HK-2 (cell line): Measurements from ENCODE around the gene SIMC1.
"Not testable (repeated sequence)": the region's sequence is repeated elsewhere in the genome, so short reads cannot be mapped to it uniquely, and the experiment has no call there.

ENCODE experiments used
- DNase-seq: peaks from one replicate; pipeline ENCODE4 v3.0.0-alpha.2; 2018; ENCODE audit not compliant: unreplicated experiment

SIMC1 gene

DNA sequence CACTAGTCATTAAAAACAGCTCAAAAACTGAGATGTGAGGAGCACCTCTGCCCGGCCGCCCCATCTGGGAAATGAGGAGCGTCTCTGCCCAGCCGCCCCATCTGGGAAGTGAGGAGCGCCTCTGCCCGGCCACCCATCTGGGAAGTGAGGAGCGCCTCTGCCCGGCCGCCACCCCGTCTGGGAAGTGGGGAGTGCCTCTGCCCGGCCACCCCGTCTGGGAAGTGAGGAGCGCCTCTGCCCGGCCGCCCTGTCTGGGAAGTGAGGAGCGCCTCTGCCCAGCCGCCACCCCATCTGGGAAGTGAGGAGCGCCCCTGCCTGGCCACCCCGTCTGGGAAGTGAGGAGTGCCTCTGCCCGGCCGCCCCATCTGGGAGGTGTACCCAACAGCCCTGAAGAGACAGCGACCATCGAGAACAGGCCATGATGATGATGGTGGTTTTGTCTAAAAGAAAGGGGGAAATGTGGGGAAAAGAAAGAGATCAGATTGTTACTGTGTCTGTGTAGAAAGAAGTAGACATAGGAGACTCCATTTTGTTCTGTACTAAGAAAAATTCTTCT is 23.7 kb upstream of the SIMC1 start:
- not testable (repeated sequence) for DNase-seq

DNA sequence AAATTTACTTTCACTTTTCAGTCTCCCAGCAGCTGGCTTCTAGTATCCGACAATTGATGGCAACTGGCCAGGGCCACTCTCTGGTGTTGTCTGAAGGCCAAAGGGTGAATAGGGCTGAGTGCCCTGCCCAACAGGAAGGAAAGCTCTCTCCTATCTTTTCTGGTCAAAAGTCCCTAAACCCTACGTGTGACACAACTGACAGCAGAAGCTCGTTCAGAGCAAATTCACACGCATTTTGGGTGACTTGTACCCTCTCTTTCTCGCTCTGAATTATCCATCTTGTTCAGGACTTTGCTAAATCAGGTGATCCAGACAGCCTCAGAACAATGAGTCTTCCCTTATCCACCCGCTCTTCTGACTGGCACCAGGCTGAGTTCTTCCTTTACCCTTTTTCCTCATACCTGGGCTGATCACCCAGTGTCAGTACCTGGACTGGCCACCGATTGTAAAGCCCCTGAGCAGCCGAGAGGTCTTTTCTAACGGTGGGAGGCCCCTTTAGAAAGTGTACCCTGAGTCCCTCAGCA is 21.8 kb upstream of the SIMC1 start:
- not testable (repeated sequence) for DNase-seq

DNA sequence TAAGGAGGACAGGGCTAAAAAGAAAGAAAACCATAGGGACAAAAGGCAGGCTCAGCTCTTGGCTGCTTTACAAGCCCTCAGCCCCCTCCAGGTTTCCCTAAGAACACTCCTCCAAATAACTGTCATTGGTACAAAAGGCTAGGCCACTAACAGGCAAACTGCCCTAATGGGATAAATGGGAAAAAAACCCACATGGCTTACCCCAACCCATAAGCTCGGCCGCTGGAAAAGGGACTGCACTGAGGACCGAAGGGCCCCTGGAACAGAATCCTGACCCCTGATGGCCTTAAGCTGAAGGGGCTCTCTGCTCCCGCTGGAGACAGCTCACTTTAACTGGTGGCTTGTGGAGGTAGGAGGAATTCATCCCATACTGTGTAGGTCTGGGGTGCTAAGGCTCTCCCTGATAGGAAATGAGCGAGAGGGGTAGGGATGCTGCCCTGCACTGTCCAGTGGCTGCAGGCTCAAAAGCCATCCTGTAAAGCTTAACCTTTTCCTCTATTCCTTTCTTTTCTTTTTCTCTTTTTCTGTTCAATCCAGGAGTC is 21.0 kb upstream of the SIMC1 start:
- DNase-seq = not testable (repeated sequence)

DNA sequence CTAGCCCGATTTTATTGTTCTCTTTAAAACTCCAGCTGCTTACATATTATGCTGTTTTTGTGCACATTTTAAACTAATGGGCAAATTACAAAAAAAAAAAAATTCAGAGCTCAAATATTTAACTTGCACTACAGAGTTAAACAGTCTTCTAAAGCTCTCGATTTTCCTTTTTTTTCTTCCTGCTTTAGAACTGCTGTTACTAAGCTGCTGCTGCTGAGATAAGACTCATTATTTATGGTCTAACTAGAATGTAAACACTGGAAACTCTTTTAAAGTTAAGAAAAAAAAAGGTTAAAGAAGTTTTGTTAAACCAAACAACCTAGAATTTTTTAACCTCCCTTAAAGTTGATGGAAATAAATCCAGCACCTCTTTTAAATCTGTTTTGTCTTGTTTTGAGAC is 20.5 kb upstream of the SIMC1 start:
- DNase-seq = not testable (repeated sequence)

DNA sequence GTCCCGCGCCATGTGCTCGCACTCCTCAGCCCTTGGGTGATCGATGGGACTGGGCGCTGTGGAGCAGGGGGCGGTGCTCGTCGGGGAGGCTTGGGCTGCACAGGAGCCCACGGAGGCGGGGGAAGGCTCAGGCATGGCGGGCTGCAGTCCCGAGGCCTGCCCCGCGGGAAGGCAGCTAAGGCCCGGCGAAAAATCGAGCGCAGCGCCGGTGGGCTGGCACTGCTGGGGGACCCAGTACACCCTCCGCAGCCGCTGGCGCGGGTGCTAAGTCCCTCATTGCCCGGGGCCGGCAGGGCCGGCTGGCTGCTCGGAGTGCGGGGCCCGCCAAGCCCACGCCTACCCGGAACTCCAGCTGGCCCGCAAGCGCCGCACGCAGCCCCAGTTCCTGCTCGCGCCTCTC is 16.2 kb upstream of the SIMC1 start:
- DNase-seq = not testable (repeated sequence)

DNA sequence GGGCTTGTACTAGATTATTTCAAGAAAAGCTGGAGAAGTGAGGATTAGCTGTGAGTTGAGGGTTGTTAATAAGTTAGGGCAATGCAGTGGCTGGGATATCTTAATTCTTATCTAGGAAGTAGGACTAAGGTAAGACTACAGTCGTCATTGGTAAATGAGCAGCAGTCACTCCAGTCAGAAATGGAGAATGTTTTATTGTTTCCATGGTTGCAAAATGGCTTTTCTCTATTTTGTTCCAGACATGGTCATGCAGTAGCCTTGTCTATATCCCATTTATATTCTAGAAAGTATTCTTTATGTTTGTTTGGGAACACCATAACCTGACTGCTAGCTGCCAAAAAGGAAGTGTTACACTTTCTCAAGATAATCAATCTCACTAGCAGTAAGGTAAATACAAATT is 9.9 kb upstream of the SIMC1 start:
- not testable (repeated sequence) for DNase-seq

DNA sequence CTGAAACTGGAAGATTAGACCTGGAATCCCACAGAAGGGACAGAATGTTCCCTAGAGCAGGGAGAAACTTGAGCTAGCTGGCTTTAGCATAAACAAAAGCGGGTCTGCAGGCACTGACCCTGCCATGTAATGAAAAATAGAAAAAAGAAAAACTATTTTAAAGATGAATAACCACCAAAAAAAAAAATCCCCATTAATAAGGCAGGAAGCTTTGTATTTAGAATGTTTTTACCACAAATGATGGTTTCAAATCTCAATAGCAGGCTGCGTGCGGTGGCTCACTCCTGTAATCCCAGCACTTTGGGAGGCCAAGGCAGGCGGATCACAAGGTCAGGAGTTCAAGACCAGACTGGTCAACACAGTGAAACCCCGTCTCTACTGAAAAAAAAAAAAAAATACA is 5.0 kb upstream of the SIMC1 start:
- DNase-seq = not testable (repeated sequence)

DNA sequence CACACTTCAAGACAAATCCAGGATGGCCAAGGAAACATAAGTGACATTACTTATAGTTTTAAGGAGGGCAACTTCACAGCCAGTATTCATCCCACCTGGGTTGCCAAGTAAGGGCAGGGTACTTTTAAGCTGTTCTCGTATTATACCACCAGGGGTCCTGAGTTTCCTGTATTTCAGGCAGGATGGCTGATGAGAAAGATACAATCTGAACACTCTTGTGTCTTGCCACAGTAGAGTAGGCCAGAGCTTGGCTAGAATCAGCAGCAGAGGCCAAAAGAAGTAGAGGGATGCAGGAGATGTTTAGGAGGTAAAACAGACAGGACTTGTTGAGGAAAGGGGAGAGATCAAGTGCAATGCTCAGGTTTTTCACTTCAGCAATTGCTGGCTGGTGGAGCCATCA is 3.1 kb upstream of the SIMC1 start:
- peak; percentile 1 for DNase-seq

DNA sequence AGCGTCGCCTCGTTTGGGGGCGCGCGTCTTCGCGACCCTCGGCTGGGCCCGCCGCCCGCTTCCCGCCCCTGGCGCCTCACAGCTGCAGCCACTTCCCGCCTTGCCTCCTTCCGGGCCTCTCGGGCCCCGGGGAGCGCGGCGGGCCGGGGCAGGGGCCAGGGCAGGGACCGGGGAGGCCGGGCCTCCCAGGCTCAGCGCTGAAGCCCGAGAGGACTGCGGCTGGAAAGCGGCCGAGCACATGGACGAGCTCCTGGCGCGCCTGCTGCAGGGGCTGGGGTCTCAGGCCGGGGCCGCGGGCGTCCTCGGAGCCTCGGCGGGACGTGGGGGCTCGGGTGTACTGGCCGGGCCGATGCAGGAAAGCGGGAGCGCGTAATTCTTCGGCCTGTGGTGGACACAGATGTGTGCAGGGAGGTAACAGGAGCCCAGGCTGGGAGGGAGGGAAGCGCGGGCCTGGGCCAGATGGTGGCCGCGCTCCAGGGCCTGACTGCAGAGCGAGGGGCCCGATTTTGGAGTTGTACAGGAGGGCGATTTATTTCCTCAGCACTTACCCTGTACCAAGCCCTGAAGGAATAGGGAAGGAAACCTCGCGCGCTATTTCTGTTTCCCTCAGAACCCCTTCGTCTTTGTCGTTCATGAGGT is 540 bp downstream of the SIMC1 start:
- DNase-seq = not testable (repeated sequence)

DNA sequence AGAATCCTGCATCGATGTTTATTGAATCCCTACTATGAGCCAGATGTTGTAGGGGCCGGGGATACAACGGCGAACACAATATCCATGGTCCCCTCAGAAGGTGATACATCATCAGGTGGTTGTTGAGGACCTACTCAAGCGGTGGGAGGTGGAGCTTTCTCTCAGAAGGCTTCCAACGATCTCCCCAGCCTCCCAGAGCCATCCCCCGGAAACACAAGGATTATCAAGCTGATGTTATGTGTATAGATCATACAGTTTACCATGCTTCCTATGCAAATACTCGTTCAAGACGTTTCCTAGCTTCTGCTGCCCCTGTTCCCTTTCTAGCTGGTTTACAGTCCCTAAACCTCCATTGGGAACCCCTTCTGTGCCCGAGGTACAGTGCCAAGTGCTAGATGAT is 1.1 kb downstream of the SIMC1 start:
- DNase-seq = not testable (repeated sequence)

DNA sequence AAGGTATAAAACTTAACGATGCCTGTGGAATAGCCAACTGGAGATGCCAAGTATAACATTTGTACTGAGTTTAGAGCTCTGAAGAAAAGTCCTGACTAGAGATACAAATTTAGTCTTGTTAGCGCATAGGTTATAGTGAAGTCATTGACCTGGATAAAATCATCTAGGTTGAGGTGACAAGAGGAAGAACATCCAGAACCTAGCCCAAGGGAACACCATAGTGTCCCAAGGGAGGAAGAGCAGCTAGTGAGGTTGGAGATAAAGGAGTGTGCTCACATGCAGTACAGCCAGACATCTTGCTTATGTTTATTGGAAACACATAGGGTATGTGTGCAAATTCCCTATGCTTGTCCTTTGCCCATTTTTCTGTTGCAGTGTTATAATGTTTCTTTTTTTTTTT is 6.1 kb downstream of the SIMC1 start:
- not testable (repeated sequence) for DNase-seq

DNA sequence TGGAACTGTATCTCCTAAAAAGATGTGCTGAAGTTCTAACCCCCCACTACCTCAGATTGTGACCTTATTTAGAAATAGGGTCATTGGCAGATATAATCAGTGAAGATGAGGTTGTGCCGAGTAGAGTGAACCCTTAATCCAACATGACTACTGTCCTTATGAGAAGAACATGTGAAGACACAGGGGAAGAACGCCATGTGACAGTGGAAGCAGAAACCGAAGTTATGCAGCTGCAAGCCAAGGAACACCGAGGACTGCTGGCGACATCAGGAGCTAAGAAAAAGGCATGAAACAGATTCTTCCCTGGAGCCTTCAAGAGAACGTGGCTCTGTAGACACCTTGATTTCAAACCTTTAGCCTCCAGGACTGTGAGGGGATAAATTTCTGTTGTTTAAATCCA is 6.8 kb downstream of the SIMC1 start:
- not testable (repeated sequence) for DNase-seq

DNA sequence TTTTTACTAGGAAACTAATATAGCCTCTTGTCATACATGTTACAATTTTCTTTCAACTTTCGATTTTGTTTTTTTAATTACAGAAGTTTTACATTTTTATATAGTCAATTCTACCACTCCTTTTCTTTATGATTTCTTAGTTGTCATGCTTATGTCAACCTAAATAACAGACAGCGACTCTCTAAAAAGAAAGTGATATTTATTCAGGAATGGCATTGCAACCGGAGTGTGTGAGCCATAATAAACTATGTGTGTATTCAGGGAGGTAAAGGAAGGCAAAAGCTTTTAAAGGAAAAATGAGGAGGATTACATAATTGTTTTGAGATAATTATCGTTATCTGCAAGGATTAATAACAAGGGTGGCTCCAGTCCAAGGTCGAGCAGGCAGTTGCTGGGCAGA is 7.3 kb downstream of the SIMC1 start:
- not testable (repeated sequence) for DNase-seq

DNA sequence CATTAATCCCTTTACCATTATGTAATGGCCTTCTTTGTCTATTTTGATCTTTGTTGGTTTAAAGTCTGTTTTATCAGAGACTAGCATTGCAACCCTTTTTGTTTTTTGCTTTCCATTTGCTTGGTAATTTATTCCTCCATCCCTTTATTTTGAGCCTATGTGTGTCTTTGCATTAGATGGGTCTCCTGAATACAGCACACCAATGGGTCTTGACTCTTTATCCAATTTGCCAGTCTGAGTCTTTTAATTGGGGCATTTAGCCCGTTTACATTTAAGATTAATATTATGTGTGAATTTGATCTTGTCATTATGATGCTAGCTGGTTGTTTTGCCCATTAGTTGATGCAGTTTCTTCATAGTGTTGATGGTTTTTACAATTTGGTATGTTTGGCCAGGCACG is 12.5 kb downstream of the SIMC1 start:
- not testable (repeated sequence) for DNase-seq

DNA sequence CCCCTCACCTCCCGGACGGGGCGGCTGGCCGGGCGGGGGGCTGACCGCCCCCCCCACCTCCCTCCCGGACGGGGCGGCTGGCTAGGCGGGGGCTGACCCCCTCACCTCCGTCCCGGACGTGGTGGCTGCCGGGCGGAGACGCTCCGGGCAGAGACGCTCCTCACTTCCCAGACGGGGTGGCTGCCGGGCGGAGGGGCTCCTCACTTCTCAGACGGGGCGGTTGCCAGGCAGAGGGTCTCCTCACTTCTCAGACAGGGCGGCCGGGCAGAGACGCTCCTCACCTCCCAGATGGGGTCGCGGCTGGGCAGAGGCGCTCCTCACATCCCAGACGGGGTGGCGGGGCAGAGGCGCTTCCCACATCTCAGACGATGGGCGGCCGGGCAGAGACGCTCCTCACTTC is 13.9 kb downstream of the SIMC1 start:
- DNase-seq = not testable (repeated sequence)

DNA sequence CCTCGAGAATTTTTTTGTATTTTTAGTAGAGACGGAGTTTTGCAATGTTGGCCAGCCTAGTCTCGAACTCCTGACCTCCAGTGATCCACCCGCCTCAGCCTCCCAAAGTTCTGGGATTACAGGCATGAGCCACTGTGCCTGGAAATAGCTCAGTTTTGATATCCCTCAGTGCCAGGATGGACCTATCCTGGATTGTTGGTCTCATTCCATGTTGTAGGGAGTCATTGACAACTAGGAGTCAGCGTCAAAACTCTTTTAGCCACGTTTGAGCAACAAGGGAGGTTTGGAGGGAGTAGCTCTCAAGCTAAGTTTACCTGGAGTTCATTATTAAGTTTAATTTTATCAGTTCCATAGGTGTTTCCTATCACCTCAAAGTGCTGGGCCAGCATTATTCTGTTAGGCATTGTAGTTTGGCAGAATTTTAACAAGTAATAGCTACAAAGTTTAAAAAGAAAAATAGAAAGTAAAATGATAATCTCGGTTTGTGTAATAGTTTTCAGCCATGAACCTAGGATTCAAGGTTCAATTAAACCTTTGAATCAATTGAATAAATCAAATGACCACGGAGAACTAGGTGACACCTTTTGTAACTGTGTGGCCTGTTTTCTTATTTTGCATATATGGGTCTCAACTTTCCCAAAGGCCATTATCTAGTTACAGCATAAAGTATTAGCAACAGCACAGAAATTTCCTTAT is 15.3 kb downstream of the SIMC1 start:
- DNase-seq = not testable (repeated sequence)

DNA sequence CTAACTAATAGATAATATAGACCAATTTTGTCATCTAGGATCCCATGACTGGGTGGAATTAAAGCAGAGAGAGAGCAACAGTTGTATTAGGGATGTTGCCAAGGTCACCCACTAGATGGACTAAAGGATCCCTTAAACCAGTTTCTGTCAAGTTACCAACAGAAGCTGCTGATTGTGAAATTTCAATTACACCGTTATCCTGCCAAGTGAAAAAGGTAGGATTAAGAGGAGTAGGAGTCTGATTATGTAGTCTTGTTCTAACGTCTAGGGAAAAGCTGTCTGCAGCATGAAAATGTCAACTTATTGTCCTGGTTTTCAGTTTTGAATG is 15.8 kb downstream of the SIMC1 start:
- DNase-seq = not testable (repeated sequence)

DNA sequence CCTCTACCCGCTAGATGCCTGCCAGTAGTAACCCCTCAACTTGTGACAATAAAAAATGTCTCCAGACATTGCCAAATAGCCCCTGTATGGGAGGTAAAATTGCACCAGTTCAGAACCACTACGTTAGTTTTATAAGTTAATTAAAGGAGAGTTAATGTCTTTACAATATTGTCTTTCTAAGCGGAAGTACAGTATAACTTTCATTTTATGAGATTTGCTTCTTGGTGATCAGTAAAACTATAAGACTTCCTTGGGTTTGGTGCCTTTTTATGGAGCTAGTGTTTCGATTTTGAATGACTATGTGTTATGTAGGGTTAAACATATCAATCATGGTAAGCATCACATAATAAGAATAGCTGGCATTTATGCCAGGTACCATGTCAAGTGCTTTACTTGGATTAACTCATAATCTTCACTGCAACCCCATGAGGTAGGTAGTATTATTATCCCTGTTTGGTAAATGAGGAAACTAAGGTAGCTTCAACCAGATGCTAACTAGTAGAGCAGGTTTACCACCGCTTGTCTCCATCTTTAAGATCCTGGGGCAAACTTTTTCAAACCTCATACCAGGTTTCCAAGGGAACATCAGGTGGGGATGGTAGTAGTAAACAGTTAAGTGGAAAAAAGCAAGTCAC is 19.8 kb downstream of the SIMC1 start:
- DNase-seq = not testable (repeated sequence)

DNA sequence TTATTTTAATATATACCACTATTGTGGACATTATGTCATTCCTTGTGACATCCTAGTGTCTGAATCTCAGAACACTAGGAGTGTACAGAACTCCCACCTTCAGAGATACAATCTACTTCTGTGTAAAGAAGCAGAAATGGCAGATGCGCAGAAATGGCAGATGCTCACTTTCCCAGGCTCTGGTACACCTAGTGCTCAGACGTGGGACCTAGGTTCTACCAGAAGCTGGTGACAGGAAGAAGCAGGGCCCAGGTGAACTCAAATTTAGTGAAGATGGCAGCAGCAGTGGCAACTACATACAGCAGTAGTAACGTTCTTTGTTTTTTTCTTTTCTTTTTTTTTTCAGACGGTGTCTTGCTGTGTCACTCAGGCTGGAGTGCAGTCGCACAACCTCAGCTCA is 22.5 kb downstream of the SIMC1 start:
- not testable (repeated sequence) for DNase-seq

DNA sequence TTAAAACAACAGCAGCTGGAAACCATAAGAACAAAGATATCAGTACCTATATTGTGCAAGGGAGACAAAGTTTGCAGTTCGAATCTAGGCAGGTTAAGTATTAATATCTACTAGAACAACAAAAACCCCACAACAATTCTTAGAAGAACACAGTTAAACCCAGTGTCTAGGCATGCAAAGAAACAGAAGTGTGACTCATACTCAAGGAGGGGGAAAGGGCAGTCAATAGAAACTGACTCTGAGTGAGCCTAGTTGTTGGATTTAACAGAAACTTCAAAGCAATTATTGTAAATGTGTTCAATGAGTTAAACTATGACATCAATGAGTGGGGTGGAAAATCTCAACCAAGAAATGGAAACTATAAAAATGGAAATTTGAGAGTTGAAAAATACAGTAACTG is 28.2 kb downstream of the SIMC1 start:
- DNase-seq = not testable (repeated sequence)

DNA sequence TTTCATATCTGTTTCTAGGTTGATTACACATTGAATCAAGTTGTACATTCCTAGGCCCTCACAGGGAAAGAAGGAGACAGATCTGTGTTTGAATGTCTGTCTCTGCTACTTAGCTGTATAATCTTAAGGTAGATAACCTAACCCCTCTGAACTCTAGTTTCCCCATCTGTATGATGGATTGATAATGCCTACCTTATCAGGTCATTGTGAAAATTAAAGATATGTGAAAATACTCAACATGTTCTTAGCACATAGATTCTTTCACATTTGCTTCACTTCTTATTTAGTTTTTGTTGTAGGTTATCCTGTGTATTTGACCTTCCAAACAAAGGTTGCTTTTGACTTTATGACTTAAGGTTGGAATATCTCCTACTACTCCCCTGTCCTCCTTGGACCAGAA is 50.8 kb downstream of the SIMC1 start:
- not testable (repeated sequence) for DNase-seq
